SK-N-SH (cell line): Measurements from ENCODE around the gene CCDC106.

Source experiments
- CTCF ChIP-seq: fragments of 200-600 bp; sonication (generic); IDR thresholded peaks from 2 replicates; pipeline ENCODE4 v1.6.1; 2017; ENCODE audit warnings: antibody characterized with exemption, mild to moderate bottlenecking, moderate library complexity
- EP300 ChIP-seq, 2 experiments: IDR thresholded peaks; 2 replicates each; pipeline versions ENCODE4 v1.4.0 to v1.6.1; 2012; ENCODE audit warnings: borderline replicate concordance in 1 of 2, low read depth in 1 of 2, low read length in 1 of 2
- EZH2phosphoT487 ChIP-seq: fragments of 200-600 bp; sonication (generic); IDR thresholded peaks from 2 replicates; pipeline ENCODE4 v1.6.1; 2017; ENCODE audit warnings: low read depth, mixed run types, mild to moderate bottlenecking, antibody characterized with exemption, moderate library complexity, borderline replicate concordance
- JUND ChIP-seq: IDR thresholded peaks from 2 replicates; pipeline ENCODE4 v1.4.0; 2012
- POLR2AphosphoS5 ChIP-seq: IDR thresholded peaks from 2 replicates; pipeline ENCODE4 v1.6.1; 2012; ENCODE audit warnings: low read depth, low read length
- RAD21 ChIP-seq: IDR thresholded peaks from 2 replicates; pipeline ENCODE4 v1.6.1; 2012; ENCODE audit warnings: mild to moderate bottlenecking, low read length
- RFX5 ChIP-seq: IDR thresholded peaks from 2 replicates; pipeline ENCODE4 v1.6.1; 2012; ENCODE audit warnings: mild to moderate bottlenecking, improper control_type of control experiment, low read length
- SIN3A ChIP-seq: IDR thresholded peaks from 2 replicates; pipeline ENCODE4 v1.6.1; 2012; ENCODE audit warnings: low read depth, mild to moderate bottlenecking, low read length, moderate library complexity, borderline replicate concordance
- SMC3 ChIP-seq: IDR thresholded peaks from 2 replicates; pipeline ENCODE4 v1.6.1; 2012; ENCODE audit warnings: low read depth, low read length, improper control_type of control experiment
- TAF1 ChIP-seq: IDR thresholded peaks from 2 replicates; pipeline ENCODE4 v1.6.1; 2012; ENCODE audit warnings: low read depth, mild to moderate bottlenecking, low read length, moderate library complexity, borderline replicate concordance
- TF ChIP-seq, protein P1 (sequence below): IDR thresholded peaks from 2 replicates; pipeline ENCODE4; 2012

DNA sequence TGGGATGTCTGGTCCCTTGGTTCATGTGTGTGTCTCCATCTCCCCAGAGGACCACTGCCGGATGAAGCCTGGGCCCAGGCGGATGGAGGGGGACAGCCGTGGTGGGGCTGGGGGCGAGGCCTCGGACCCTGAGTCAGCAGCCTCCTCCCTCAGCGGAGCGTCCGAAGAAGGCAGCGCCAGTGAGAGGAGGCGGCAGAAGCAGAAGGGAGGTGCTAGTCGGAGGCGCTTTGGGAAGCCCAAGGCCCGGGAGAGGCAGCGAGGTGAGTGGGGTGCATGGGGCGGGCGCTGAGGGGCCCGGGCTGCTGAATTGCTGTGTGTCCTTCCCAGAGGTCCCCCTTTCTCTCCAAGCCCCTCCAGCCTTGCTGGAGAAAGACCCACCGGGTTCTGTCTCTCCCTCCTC, 3.2 kb downstream of the CCDC106 start:
- no peak for TF ChIP-seq CTCF
- TF ChIP-seq JUND = no peak
- TF ChIP-seq, protein P1, sequence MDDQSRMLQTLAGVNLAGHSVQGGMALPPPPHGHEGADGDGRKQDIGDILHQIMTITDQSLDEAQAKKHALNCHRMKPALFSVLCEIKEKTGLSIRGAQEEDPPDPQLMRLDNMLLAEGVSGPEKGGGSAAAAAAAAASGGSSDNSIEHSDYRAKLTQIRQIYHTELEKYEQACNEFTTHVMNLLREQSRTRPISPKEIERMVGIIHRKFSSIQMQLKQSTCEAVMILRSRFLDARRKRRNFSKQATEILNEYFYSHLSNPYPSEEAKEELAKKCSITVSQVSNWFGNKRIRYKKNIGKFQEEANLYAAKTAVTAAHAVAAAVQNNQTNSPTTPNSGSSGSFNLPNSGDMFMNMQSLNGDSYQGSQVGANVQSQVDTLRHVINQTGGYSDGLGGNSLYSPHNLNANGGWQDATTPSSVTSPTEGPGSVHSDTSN = no peak
- no peak for TF ChIP-seq POLR2AphosphoS5
- no peak for TF ChIP-seq RAD21
- no peak for TF ChIP-seq TAF1
- TF ChIP-seq RFX5 = no peak
- TF ChIP-seq SIN3A = no peak
- no peak for TF ChIP-seq SMC3
- no peak for TF ChIP-seq EZH2phosphoT487
- TF ChIP-seq EP300 (IDR thresholded peaks at IDR 0.05; ENCODE audit: borderline replicate concordance in 1 of 2, low read depth in 1 of 2, low read length in 1 of 2) = no peak
